ENCODE results near the gene KIAA0825. TPM values are rescaled to one million over a fixed set of nuclear protein-coding genes. Genes with fewer than 3 reads are reported as not detected.

The KIAA0825 gene
- polyA plus RNA-seq, 3 donors from 2014 or later = 0.52 to 1.1 (median 0.58) TPM

GRCh38 chr5:94266170-94266569, 352.2 kb downstream of the KIAA0825 start:
- H3K27me3 Mint-ChIP-seq (ENCODE audit: low read depth in 3 of 3) = peaks cover 0 to 2% (median 0%) of the 10 kb centered on the region in 3 donors
- no peak overlapping the region for H3K4me3 Mint-ChIP-seq
- no peak for DNase-seq
- H3K4me1 Mint-ChIP-seq = no peaks in the 10 kb centered on the region
- H3K27ac Mint-ChIP-seq = no peak overlapping the region
- no peaks in the 10 kb centered on the region for H3K36me3 Mint-ChIP-seq
- H3K9me3 Mint-ChIP-seq = peaks cover 0 to 11% (median 2%) of the 10 kb centered on the region in 6 donors

GRCh38 chr5:94263068-94263467, 355.3 kb downstream of the KIAA0825 start:
- no peaks in the 10 kb centered on the region for H3K36me3 Mint-ChIP-seq
- no peak for DNase-seq
- H3K9me3 Mint-ChIP-seq = peaks cover 0 to 2% (median 0%) of the 10 kb centered on the region in 6 donors
- H3K4me3 Mint-ChIP-seq = no peak overlapping the region
- H3K27me3 Mint-ChIP-seq (ENCODE audit: low read depth in 3 of 3) = no peaks in the 10 kb centered on the region
- H3K27ac Mint-ChIP-seq = no peak overlapping the region
- H3K4me1 Mint-ChIP-seq = no peaks in the 10 kb centered on the region

GRCh38 chr5:94260096-94260495, 358.3 kb downstream of the KIAA0825 start:
- H3K27ac Mint-ChIP-seq = no peak overlapping the region
- DNase-seq = no peak
- no peaks in the 10 kb centered on the region for H3K27me3 Mint-ChIP-seq (ENCODE audit: low read depth in 3 of 3)
- no peaks in the 10 kb centered on the region for H3K9me3 Mint-ChIP-seq
- no peaks in the 10 kb centered on the region for H3K36me3 Mint-ChIP-seq
- no peaks in the 10 kb centered on the region for H3K4me1 Mint-ChIP-seq
- no peak overlapping the region for H3K4me3 Mint-ChIP-seq

GRCh38 chr5:94254214-94254613, 364.2 kb downstream of the KIAA0825 start:
- DNase-seq = no peak
- Mint-ChIP-seq H3K27ac (no peak overlapping the region), H3K4me3 (no peak overlapping the region), H3K4me1 (no peaks in the 10 kb centered on the region), H3K27me3 (ENCODE audit: low read depth in 3 of 3) (no peaks in the 10 kb centered on the region), H3K9me3 (no peaks in the 10 kb centered on the region), H3K36me3 (no peaks in the 10 kb centered on the region)

GRCh38 chr5:94250985-94251384, 367.4 kb downstream of the KIAA0825 start:
- Mint-ChIP-seq H3K36me3 (no peaks in the 10 kb centered on the region), H3K9me3 (no peaks in the 10 kb centered on the region), H3K4me3 (no peak overlapping the region), H3K27me3 (ENCODE audit: low read depth in 3 of 3) (peaks cover 0 to 2% (median 0%) of the 10 kb centered on the region in 3 donors), H3K4me1 (no peaks in the 10 kb centered on the region), H3K27ac (no peak overlapping the region)
- no peak for DNase-seq

GRCh38 chr5:94249430-94249829, 369.0 kb downstream of the KIAA0825 start:
- Mint-ChIP-seq H3K36me3 (no peaks in the 10 kb centered on the region), H3K27ac (no peak overlapping the region), H3K4me3 (no peak overlapping the region), H3K27me3 (ENCODE audit: low read depth in 3 of 3) (peaks cover 0 to 2% (median 0%) of the 10 kb centered on the region in 3 donors), H3K9me3 (no peaks in the 10 kb centered on the region), H3K4me1 (no peaks in the 10 kb centered on the region)
- no peak for DNase-seq

- Mint-ChIP-seq H3K9me3 (no peaks in the 10 kb centered on the region), H3K4me3 (no peak overlapping the region), H3K27ac (no peak overlapping the region), H3K27me3 (ENCODE audit: low read depth in 3 of 3) (peaks cover 0 to 2% (median 0%) of the 10 kb centered on the region in 3 donors), H3K4me1 (no peaks in the 10 kb centered on the region), H3K36me3 (no peaks in the 10 kb centered on the region)
- no peak for DNase-seq
Measured at GRCh38 chr5:94248175-94248875, 370.1 kb downstream of the KIAA0825 start.

- Mint-ChIP-seq H3K27me3 (ENCODE audit: low read depth in 3 of 3) (peaks cover 0 to 2% (median 0%) of the 10 kb centered on the region in 3 donors), H3K4me1 (no peaks in the 10 kb centered on the region), H3K36me3 (no peaks in the 10 kb centered on the region), H3K27ac (no peak overlapping the region), H3K4me3 (no peak overlapping the region), H3K9me3 (peaks cover 0 to 4% (median under 1%) of the 10 kb centered on the region in 6 donors)
- DNase-seq = no peak
Measured at GRCh38 chr5:94245608-94246007, 372.8 kb downstream of the KIAA0825 start.

GRCh38 chr5:94244921-94245320, 373.5 kb downstream of the KIAA0825 start:
- no peak for DNase-seq
- H3K27me3 Mint-ChIP-seq (ENCODE audit: low read depth in 3 of 3) = peaks cover 0 to 2% (median 0%) of the 10 kb centered on the region in 3 donors
- peaks cover 0 to 4% (median under 1%) of the 10 kb centered on the region in 6 donors for H3K9me3 Mint-ChIP-seq
- H3K4me3 Mint-ChIP-seq = no peak overlapping the region
- no peaks in the 10 kb centered on the region for H3K4me1 Mint-ChIP-seq
- H3K36me3 Mint-ChIP-seq = no peaks in the 10 kb centered on the region
- H3K27ac Mint-ChIP-seq = no peak overlapping the region

GRCh38 chr5:94243612-94244011, 374.8 kb downstream of the KIAA0825 start:
- DNase-seq = no peak
- H3K4me1 Mint-ChIP-seq = no peaks in the 10 kb centered on the region
- peaks cover 0 to 2% (median 0%) of the 10 kb centered on the region in 3 donors for H3K27me3 Mint-ChIP-seq (ENCODE audit: low read depth in 3 of 3)
- peaks cover 0 to 4% (median under 1%) of the 10 kb centered on the region in 6 donors for H3K9me3 Mint-ChIP-seq
- H3K27ac Mint-ChIP-seq = no peak overlapping the region
- no peaks in the 10 kb centered on the region for H3K36me3 Mint-ChIP-seq
- no peak overlapping the region for H3K4me3 Mint-ChIP-seq

- Mint-ChIP-seq H3K9me3 (peaks cover 0 to 4% (median under 1%) of the 10 kb centered on the region in 6 donors), H3K4me3 (no peak overlapping the region), H3K27ac (no peak overlapping the region), H3K27me3 (ENCODE audit: low read depth in 3 of 3) (no peaks in the 10 kb centered on the region), H3K4me1 (no peaks in the 10 kb centered on the region), H3K36me3 (no peaks in the 10 kb centered on the region)
- no peak for DNase-seq
Measured at GRCh38 chr5:94240993-94241651, 377.3 kb downstream of the KIAA0825 start.

GRCh38 chr5:94240596-94240992, 377.8 kb downstream of the KIAA0825 start:
- no peak overlapping the region for H3K4me3 Mint-ChIP-seq
- H3K9me3 Mint-ChIP-seq = peaks cover 0 to 4% (median under 1%) of the 10 kb centered on the region in 6 donors
- no peak overlapping the region for H3K27ac Mint-ChIP-seq
- DNase-seq = no peak
- H3K27me3 Mint-ChIP-seq (ENCODE audit: low read depth in 3 of 3) = no peaks in the 10 kb centered on the region
- H3K4me1 Mint-ChIP-seq = no peaks in the 10 kb centered on the region
- no peaks in the 10 kb centered on the region for H3K36me3 Mint-ChIP-seq

- Mint-ChIP-seq H3K27me3 (ENCODE audit: low read depth in 3 of 3) (no peaks in the 10 kb centered on the region), H3K9me3 (peaks cover 0 to 4% (median 2%) of the 10 kb centered on the region in 6 donors), H3K36me3 (no peaks in the 10 kb centered on the region), H3K4me1 (no peaks in the 10 kb centered on the region), H3K27ac (no peak overlapping the region), H3K4me3 (no peak overlapping the region)
- no peak for DNase-seq
Measured at GRCh38 chr5:94240134-94240533, 378.3 kb downstream of the KIAA0825 start.

GRCh38 chr5:94239266-94239665, 379.1 kb downstream of the KIAA0825 start:
- Mint-ChIP-seq H3K36me3 (no peaks in the 10 kb centered on the region), H3K27ac (no peak overlapping the region), H3K4me3 (no peak overlapping the region), H3K9me3 (peaks cover 0 to 6% (median 3%) of the 10 kb centered on the region in 6 donors), H3K27me3 (ENCODE audit: low read depth in 3 of 3) (no peaks in the 10 kb centered on the region), H3K4me1 (no peaks in the 10 kb centered on the region)
- DNase-seq = no peak

Data from immature natural killer cell (primary cell).